Small intestine (tissue), 16 donors: ENCODE data around the gene ROCK2. TPM values are rescaled to one million over a fixed set of nuclear protein-coding genes. Genes with fewer than 3 reads are reported as not detected.

Experiments
- DNase-seq, 2 donors: peaks; one replicate each; pipeline versions ENCODE4 v3.0.0 to v3.0.0-alpha.2; 2013
- FAIRE-seq: peaks from 2 replicates; lab custom pipeline; 2012; peaks lifted over from hg19 to GRCh38; lab: Jason Lieb, UNC
- H3K27ac ChIP-seq, 3 donors: one replicate each; pipeline ENCODE4 v1.5.1; 2013; ENCODE audit warnings: low read length in 2 of 3, mild to moderate bottlenecking in 2 of 3, control low read depth in 1 of 3, inconsistent platforms in 1 of 3, low read depth in 1 of 3, moderate library complexity in 1 of 3
- H3K27me3 ChIP-seq, 3 donors: one replicate each; pipeline ENCODE4 v1.6.1; 2013; ENCODE audit warnings: low read length in 3 of 3, inconsistent platforms in 1 of 3; ENCODE audit not compliant: control insufficient read depth in 3 of 3, insufficient read depth in 3 of 3
- H3K36me3 ChIP-seq, 3 donors: one replicate each; pipeline ENCODE4 v1.6.1; 2013; ENCODE audit warnings: low read length in 3 of 3, inconsistent platforms in 1 of 3, low read depth in 1 of 3, mild to moderate bottlenecking in 1 of 3, moderate library complexity in 1 of 3; ENCODE audit not compliant: control insufficient read depth in 3 of 3, insufficient read depth in 2 of 3
- H3K4me1 ChIP-seq, 3 donors: one replicate each; pipeline ENCODE4 v1.6.1; 2013; ENCODE audit warnings: low read length in 2 of 3, inconsistent platforms in 1 of 3, low read depth in 1 of 3, mild to moderate bottlenecking in 1 of 3, moderate library complexity in 1 of 3; ENCODE audit not compliant: control insufficient read depth in 3 of 3, insufficient read depth in 2 of 3
- H3K4me3 ChIP-seq, 3 donors: one replicate each; pipeline ENCODE4 v1.5.1; 2013; ENCODE audit warnings: low read length in 3 of 3, control low read depth in 1 of 3, inconsistent platforms in 1 of 3, low read depth in 1 of 3, mild to moderate bottlenecking in 1 of 3, moderate library complexity in 1 of 3
- H3K9me3 ChIP-seq, 2 donors: one replicate each; pipeline ENCODE4 v1.6.1; 2013; ENCODE audit warnings: low read depth in 1 of 2, low read length in 1 of 2; ENCODE audit not compliant: control insufficient read depth in 2 of 2, insufficient read depth in 1 of 2
- WGBS, 3 donors: extraction: QIAGEN DNeasy Blood & Tissue Kit; methylation state at CpG; one replicate each; pipeline ENCODE4 v1.1.7; 2013; 5-methylcytosine and 5-hydroxymethylcytosine counted together
- long read RNA-seq, 10 donors: transcript quantifications; one replicate each; lab custom pipeline, GENCODE V29; 2026
- polyA plus RNA-seq, 4 donors: library from polyadenylated mRNA; stranded (reverse) in 3 of 4; unstranded in 1 of 4; fragments of 200-250 nt in 3 of 4; fragments of 120-200 nt in 1 of 4; gene quantifications; one replicate each; pipeline versions ENCODE4 v1.2.1 to v1.2.3, GENCODE V29; 2013
- donor health status: healthy with polysubstance abuse.
- donor health status: control.
- donor health status: control.
- donor health status: Bipolar disorder and iron deficiency.
- donor health status: healthy.

The ROCK2 gene
- polyA plus RNA-seq, result 10 to 100 TPM; 12.0 to 53.2 (median 16.0) TPM
- long read RNA-seq, donor 1, result 0 reads
- long read RNA-seq, donor 2, result 0 reads
- long read RNA-seq, donor 3, result 0 reads
- long read RNA-seq, donor 4, result 0 reads
- long read RNA-seq, donor 5, result 0 reads
- long read RNA-seq, donor 6, result 0 reads
- long read RNA-seq, donor 7, result 0 reads
- long read RNA-seq, donor 8, result 0 reads
- long read RNA-seq, donor 9, partial matches to known transcripts, result 0 of 1 reads
- long read RNA-seq, donor 9, other reads (novel, unspliced or antisense), result 0 of 1 reads
- long read RNA-seq, donor 10, partial matches to known transcripts, result 11 of 13 reads
- long read RNA-seq, donor 10, other reads (novel, unspliced or antisense), result 0 of 13 reads

GRCh38 chr2:11344342-11344955 lies at the start of gene ROCK2:
Gene ROCK2, minus strand, starts transcription at chr2:11344636. Its CDS starts 500 bp downstream, at chr2:11344136.
- peak; percentile 79 to 95 for DNase-seq
- Histone ChIP-seq H3K36me3 (no peaks in the 10 kb centered on the region), H3K4me1 (peaks cover 2 to 20% (median 5%) of the 10 kb centered on the region in 3 donors), H3K9me3 (no peaks in the 10 kb centered on the region), H3K27ac (peak within 1 kb of the TSS; percentile 94 to 99 (median 98)), H3K4me3 (peak within 1 kb of the TSS; percentile 93 to 99 (median 96)), H3K27me3 (no peaks in the 10 kb centered on the region)
- FAIRE-seq, result no peak
- WGBS, 3 donors, result 0 to 1% (median 0%) methylated on average over 15 to 90 of the region's 90 CpGs

DNA sequence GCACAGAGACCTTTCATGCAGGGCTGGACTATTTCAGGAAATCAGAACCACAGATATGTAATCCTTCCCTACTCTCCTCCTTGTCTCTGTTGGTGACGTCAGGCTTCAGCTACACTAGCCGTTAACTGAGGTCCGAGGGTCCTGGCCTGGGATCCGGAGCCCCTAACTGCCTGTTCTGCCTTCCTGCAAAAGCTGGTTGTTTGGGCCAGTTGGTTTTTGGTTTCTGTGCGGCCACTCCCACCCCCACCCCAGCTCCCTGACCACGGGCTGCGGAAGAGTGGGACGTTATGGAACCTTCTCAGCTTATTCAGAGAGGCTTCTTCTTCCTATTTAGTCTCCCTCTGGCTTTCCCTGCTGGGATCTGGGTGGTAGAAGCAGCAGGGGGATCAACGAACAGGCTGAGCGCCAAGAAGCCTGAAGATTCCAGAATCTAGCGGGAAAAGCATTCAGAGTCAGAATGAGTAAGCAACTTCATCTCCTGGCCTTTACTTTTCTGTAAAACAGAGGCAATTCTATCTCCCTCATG lies 49.3 kb upstream of the ROCK2 start:
- Histone ChIP-seq H3K4me3 (no peak overlapping the region), H3K36me3 (no peaks in the 10 kb centered on the region), H3K27ac (peak overlapping the region in 1 of 3 donors; percentile 79), H3K4me1 (peaks cover 0 to 16% (median 0%) of the 10 kb centered on the region in 3 donors), H3K9me3 (no peaks in the 10 kb centered on the region), H3K27me3 (no peaks in the 10 kb centered on the region)
- no peak for DNase-seq
- 70 to 87% (median 81%) methylated on average over 11 of the region's 11 CpGs for WGBS, 3 donors
- FAIRE-seq, result no peak

GRCh38 chr2:11391942-11392266 lies 47.5 kb upstream of the ROCK2 start:
- Histone ChIP-seq H3K27ac (peak overlapping the region in 1 of 3 donors; percentile 29), H3K27me3 (no peaks in the 10 kb centered on the region), H3K4me1 (peaks cover 6 to 33% (median 8%) of the 10 kb centered on the region in 3 donors), H3K4me3 (no peak overlapping the region), H3K36me3 (no peaks in the 10 kb centered on the region), H3K9me3 (no peaks in the 10 kb centered on the region)
- 61 to 77% (median 73%) methylated on average over 3 of the region's 3 CpGs for WGBS, 3 donors
- no peak for FAIRE-seq
- DNase-seq, result no peak

GRCh38 chr2:11390399-11390658 lies 45.9 kb upstream of the ROCK2 start:
- no peaks in the 10 kb centered on the region for H3K9me3 ChIP-seq
- no peak overlapping the region for H3K4me3 ChIP-seq
- no peaks in the 10 kb centered on the region for H3K27me3 ChIP-seq
- no peak overlapping the region for H3K27ac ChIP-seq
- H3K36me3 ChIP-seq, result no peaks in the 10 kb centered on the region
- peaks cover 8 to 49% (median 11%) of the 10 kb centered on the region in 3 donors for H3K4me1 ChIP-seq
- FAIRE-seq (no peak), DNase-seq (no peak)
- WGBS, 3 donors, result 67 to 80% (median 77%) methylated on average over 5 of the region's 5 CpGs

GRCh38 chr2:11389551-11390398 lies 45.3 kb upstream of the ROCK2 start:
- Histone ChIP-seq H3K27me3 (no peaks in the 10 kb centered on the region), H3K9me3 (no peaks in the 10 kb centered on the region), H3K4me1 (peaks cover 8 to 55% (median 11%) of the 10 kb centered on the region in 3 donors), H3K36me3 (no peaks in the 10 kb centered on the region), H3K27ac (peak overlapping the region in 1 of 3 donors; percentile 11), H3K4me3 (no peak overlapping the region)
- DNase-seq, result peak; percentile 59 to 73
- FAIRE-seq, result no peak
- WGBS, 3 donors, result 58 to 71% (median 68%) methylated on average over 18 of the region's 18 CpGs

DNA sequence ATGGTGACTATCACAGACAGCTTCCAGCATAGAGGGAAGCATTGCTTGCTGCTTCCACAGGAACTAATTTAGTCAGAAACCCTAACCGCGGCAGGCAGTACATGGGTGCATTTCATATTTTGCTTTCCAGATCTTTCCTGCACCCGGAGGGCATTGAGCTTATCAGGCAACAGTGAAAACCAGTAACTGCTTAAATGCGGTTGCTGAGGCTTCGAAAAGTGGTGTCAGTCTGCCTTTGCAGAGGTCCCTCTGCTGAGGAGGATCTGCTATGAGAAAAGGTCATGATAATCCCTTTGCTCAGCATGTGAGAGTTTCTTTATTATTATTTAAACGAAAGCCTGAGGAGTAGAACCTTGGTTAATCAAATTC lies 44.6 kb upstream of the ROCK2 start:
- WGBS, 3 donors, result 84 to 92% (median 90%) methylated on average over 6 of the region's 6 CpGs
- Histone ChIP-seq H3K4me1 (peaks cover 8 to 55% (median 11%) of the 10 kb centered on the region in 3 donors), H3K27ac (peak overlapping the region in 2 of 3 donors; percentile 11 to 43), H3K9me3 (no peaks in the 10 kb centered on the region), H3K36me3 (no peaks in the 10 kb centered on the region), H3K27me3 (no peaks in the 10 kb centered on the region), H3K4me3 (no peak overlapping the region)
- DNase-seq (no peak), FAIRE-seq (no peak)

DNA sequence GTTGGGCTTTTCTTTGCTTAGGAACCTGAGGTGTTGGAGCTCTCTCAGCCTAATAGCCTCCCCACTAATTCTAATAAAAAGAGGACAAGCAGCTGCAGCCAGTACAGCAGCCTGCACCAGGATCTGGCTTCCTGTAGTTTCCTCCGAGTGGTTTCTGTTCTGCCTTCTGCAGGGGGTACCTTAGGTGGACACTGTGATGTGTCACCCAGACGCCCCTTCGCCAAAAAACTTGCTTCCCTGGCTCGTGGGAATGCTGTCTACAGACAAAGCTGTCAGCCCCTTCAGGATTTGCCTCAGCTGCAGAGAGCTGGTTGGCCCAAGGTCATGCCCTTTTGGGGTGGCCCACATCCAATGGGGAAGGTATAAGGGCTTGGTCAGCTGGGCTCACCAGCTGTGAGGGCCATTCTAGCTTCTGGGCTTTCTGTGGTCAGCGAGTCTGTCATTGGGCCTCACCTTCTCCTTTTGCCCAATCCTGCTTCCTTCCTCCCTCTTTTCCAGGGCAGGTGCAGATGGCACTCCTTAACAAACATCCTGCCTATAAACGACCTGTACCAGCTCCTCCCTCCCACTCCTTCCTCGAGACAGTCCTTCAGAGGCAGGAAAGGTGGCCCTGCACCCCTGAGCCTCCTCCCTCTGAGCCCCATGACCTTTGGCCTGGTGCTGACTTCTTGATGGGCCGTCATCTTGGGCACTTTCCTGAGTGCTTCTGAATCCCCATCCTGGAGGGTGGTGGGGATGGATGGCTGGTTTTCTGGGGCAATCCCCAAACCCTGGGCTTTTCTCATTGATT lies 44.0 kb upstream of the ROCK2 start:
- H3K4me1 ChIP-seq, result peaks cover 8 to 52% (median 11%) of the 10 kb centered on the region in 3 donors
- H3K27ac ChIP-seq, result peak overlapping the region in 2 of 3 donors; percentile 46 to 72
- H3K4me3 ChIP-seq, result no peak overlapping the region
- FAIRE-seq (no peak), DNase-seq (peak in 1 of 2 donors; percentile 78)
- H3K9me3 ChIP-seq, result no peaks in the 10 kb centered on the region
- H3K36me3 ChIP-seq, result no peaks in the 10 kb centered on the region
- no peaks in the 10 kb centered on the region for H3K27me3 ChIP-seq
- WGBS, 3 donors, result 35 to 58% (median 47%) methylated on average over 8 of the region's 8 CpGs
